WTC11 (cell line): ENCODE results near the gene SPINT2. TPM values are rescaled to one million over a fixed set of nuclear protein-coding genes. Genes with fewer than 3 reads are reported as not detected.
A peak's percentile ranks its signal among the peaks of the same experiment; 100 is the strongest.

Experiments
- ATAC-seq: fragments of 200-7000 bp; cut with Tn5 transposase; 2 replicates; pipeline ENCODE4 v1.10.0; 2021; ENCODE audit warnings: mild to moderate bottlenecking, moderate library complexity
- CTCF ChIA-PET: fragments of 300-600 bp; sonication (Branson Sonifier 250); formaldehyde crosslinking; loops from one replicate; lab custom pipeline; 2021; ENCODE audit warnings: antibody characterized with exemption; lab: Charles Lee
- POLR2A ChIA-PET: fragments of 350-600 bp; sonication (Branson Sonifier 250); formaldehyde crosslinking; loops from one replicate; lab custom pipeline; 2021; ENCODE audit warnings: antibody characterized with exemption; lab: Charles Lee
- DNase-seq: peaks from one replicate; pipeline ENCODE4 v3.0.0; 2021; ENCODE audit warnings: low spot score
- H3K27ac Mint-ChIP-seq: 2 replicates; pipeline ENCODE4 v1.8.0; 2021; ENCODE audit warnings: mixed read lengths
- H3K27me3 Mint-ChIP-seq: 2 replicates; pipeline ENCODE4 v1.8.0; 2021; ENCODE audit warnings: low read depth, mild to moderate bottlenecking, moderate library complexity, mixed read lengths
- H3K36me3 Mint-ChIP-seq: 2 replicates; pipeline ENCODE4 v1.8.0; 2021; ENCODE audit warnings: mixed read lengths
- H3K4me1 Mint-ChIP-seq: 2 replicates; pipeline ENCODE4 v1.8.0; 2022; ENCODE audit warnings: mixed read lengths
- H3K4me3 Mint-ChIP-seq: 2 replicates; pipeline ENCODE4 v1.8.0; 2021; ENCODE audit warnings: mild to moderate bottlenecking, moderate library complexity, mixed read lengths
- H3K9me3 Mint-ChIP-seq: 2 replicates; pipeline ENCODE4 v1.8.0; 2021; ENCODE audit warnings: mixed read lengths
- CBFB ChIP-seq: sonication (generic); formaldehyde crosslinking; IDR thresholded peaks from 2 replicates; pipeline ENCODE4 v1.8.1; 2022; ENCODE audit warnings: mild to moderate bottlenecking, low read depth, missing genetic modification reagents
- IRF2 ChIP-seq: sonication (generic); formaldehyde crosslinking; IDR thresholded peaks from 2 replicates; pipeline ENCODE4 v1.8.0; 2022; ENCODE audit warnings: low read depth, missing genetic modification reagents, borderline replicate concordance
- JUN ChIP-seq: sonication (generic); formaldehyde crosslinking; IDR thresholded peaks from 2 replicates; pipeline ENCODE4 v1.8.0; 2023; ENCODE audit warnings: mild to moderate bottlenecking, missing genetic modification reagents
- NFE2L1 ChIP-seq: sonication (generic); formaldehyde crosslinking; IDR thresholded peaks from 2 replicates; pipeline ENCODE4 v1.8.1; 2023; ENCODE audit warnings: missing genetic modification reagents
- NR2C2 ChIP-seq: sonication (generic); formaldehyde crosslinking; IDR thresholded peaks from 2 replicates; pipeline ENCODE4 v1.8.0; 2022; ENCODE audit warnings: mild to moderate bottlenecking, missing genetic modification reagents
- PRDM15 ChIP-seq: sonication (generic); formaldehyde crosslinking; IDR thresholded peaks from 2 replicates; pipeline ENCODE4 v1.8.0; 2022; ENCODE audit warnings: missing genetic modification reagents
- PREB ChIP-seq: sonication (generic); formaldehyde crosslinking; IDR thresholded peaks from 2 replicates; pipeline ENCODE4 v1.8.1; 2022; ENCODE audit warnings: mild to moderate bottlenecking, missing genetic modification reagents, moderate library complexity, borderline replicate concordance
- RELA ChIP-seq: sonication (generic); formaldehyde crosslinking; IDR thresholded peaks from 2 replicates; pipeline ENCODE4 v1.8.1; 2022; ENCODE audit warnings: missing genetic modification reagents, mild to moderate bottlenecking, borderline replicate concordance
- RORB ChIP-seq: fragments of 250-450 bp; sonication (Bioruptor Pico); IDR thresholded peaks from 2 replicates; pipeline ENCODE4 v1.9.0; 2021; ENCODE audit warnings: mild to moderate bottlenecking
- ZBTB21 ChIP-seq: sonication (generic); formaldehyde crosslinking; IDR thresholded peaks from 2 replicates; pipeline ENCODE4 v1.8.1; 2023; ENCODE audit warnings: mild to moderate bottlenecking, missing genetic modification reagents, borderline replicate concordance
- ZBTB43 ChIP-seq: sonication (generic); formaldehyde crosslinking; IDR thresholded peaks from 2 replicates; pipeline ENCODE4 v1.8.1; 2023; ENCODE audit warnings: mild to moderate bottlenecking, missing genetic modification reagents
- ZNF423 ChIP-seq: fragments of 250-450 bp; sonication (Bioruptor Pico); IDR thresholded peaks from 2 replicates; pipeline ENCODE4 v2.1.2; 2022; ENCODE audit warnings: mild to moderate bottlenecking, moderate library complexity
- total RNA-seq: library from RNA; stranded (reverse); gene quantifications from 3 replicates; pipeline ENCODE4 v1.2.3, GENCODE V29; 2021
- TF ChIP-seq, protein P1 (sequence below): fragments of 250-450 bp; sonication (Bioruptor Pico); IDR thresholded peaks from 2 replicates; pipeline ENCODE4 v1.9.0; 2021; ENCODE audit warnings: mild to moderate bottlenecking
- TF ChIP-seq, protein P2 (sequence below): sonication (generic); formaldehyde crosslinking; IDR thresholded peaks from 2 replicates; pipeline ENCODE4 v1.8.0; 2022; ENCODE audit warnings: mild to moderate bottlenecking, missing genetic modification reagents
- TF ChIP-seq, protein P3 (sequence below): sonication (generic); formaldehyde crosslinking; IDR thresholded peaks from 2 replicates; pipeline ENCODE4 v1.8.1; 2023; ENCODE audit warnings: mild to moderate bottlenecking, missing genetic modification reagents, moderate library complexity

The SPINT2 gene
- total RNA-seq, 1 experiment from 2014 or later = 335 TPM

DNA sequence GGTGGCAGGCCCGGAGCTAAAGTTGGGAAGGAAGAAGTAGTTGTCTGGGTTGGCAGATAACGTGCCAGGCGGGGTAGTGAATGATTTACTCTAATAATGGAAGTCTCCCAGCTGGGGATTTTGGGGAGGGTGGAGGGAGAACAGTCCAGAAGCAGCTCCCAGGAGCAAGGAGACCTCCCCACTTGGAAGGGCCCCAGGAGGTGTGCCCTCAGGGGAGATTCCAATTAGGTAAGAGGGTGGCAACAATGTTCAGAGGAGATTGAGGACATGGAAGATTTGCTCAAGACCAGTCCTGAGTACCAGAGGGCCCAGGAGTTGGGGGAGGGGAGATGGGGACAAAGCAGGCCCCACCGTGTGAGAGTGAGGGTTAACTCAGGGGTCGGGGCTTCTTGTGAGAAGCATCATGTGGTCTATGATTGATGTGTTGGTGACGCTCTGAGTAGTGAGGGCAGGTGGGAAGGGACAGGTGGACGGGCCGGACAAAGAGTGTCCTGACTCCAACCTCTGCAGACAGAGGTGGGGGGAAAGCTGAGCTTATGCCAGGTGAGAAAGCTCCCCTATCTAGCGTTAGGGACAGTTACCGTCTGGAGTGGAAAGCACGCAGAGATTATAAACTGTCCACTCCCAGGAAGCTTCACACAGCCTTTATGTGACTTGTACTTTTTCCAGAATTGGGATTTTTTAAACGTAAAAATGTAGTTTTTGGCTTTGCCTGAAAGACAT lies 3.5 kb downstream of the SPINT2 start:
- DNase-seq = no peak
- TF ChIP-seq RELA (CRISPR knock-in tag) (no peak), CBFB (CRISPR knock-in tag) (no peak), ZBTB21 (no peak), IRF2 (CRISPR knock-in tag) (no peak), PRDM15 (CRISPR knock-in tag) (no peak), PREB (CRISPR knock-in tag) (no peak), JUN (CRISPR knock-in tag) (no peak), ZNF423 (CRISPR knock-in tag) (no peak), NFE2L1 (CRISPR knock-in tag) (no peak), NR2C2 (no peak), ZBTB43 (CRISPR knock-in tag) (no peak)
- TF ChIP-seq, protein P1, sequence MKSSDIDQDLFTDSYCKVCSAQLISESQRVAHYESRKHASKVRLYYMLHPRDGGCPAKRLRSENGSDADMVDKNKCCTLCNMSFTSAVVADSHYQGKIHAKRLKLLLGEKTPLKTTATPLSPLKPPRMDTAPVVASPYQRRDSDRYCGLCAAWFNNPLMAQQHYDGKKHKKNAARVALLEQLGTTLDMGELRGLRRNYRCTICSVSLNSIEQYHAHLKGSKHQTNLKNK (CRISPR knock-in tag) = no peak
- TF ChIP-seq, protein P2, sequence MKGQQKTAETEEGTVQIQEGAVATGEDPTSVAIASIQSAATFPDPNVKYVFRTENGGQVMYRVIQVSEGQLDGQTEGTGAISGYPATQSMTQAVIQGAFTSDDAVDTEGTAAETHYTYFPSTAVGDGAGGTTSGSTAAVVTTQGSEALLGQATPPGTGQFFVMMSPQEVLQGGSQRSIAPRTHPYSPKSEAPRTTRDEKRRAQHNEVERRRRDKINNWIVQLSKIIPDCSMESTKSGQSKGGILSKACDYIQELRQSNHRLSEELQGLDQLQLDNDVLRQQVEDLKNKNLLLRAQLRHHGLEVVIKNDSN = no peak
- TF ChIP-seq, protein P3, sequence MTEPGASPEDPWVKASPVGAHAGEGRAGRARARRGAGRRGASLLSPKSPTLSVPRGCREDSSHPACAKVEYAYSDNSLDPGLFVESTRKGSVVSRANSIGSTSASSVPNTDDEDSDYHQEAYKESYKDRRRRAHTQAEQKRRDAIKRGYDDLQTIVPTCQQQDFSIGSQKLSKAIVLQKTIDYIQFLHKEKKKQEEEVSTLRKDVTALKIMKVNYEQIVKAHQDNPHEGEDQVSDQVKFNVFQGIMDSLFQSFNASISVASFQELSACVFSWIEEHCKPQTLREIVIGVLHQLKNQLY (CRISPR knock-in tag) = no peak
- POLR2A ChIA-PET = interaction anchor here (0.5 kb wide), 1 partner anchor 28 kb away, joined by 4 read pairs; no protein-coding TSS in a partner anchor
- CTCF ChIA-PET = interaction anchor here (1.5 to 5.8 kb wide), 2 partner anchors 12 to 24 kb away, joined by 7 to 50 read pairs; partner anchors contain the start of gene PPP1R14A
- Mint-ChIP-seq H3K27ac (peak overlapping the region; percentile 95), H3K4me3 (peak overlapping the region; percentile 99), H3K27me3 (no peaks in the 10 kb centered on the region), H3K36me3 (peaks cover 2% of the 10 kb centered on the region), H3K4me1 (peaks cover 63% of the 10 kb centered on the region), H3K9me3 (no peaks in the 10 kb centered on the region)
- no peak for ATAC-seq

DNA sequence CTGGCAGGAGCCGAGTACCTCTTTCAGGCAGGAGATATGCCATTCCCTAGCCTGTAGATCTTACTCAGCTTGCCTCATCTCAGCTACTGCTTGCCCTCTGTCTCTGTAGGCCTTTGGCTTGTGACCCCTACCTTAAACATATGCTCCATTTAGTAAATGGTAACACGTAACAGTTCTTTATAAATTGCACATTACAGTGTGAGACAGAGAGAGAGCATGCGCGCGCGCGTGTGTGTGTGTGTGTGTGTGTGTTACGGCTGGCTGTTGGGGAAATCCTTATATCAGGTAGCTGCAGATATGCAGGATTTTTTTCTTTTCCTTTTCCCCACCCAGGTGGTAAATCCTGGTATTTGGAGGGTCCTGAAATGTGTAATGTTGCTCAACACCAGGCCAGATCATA lies 4.2 kb downstream of the SPINT2 start:
- TF ChIP-seq PRDM15 (CRISPR knock-in tag) (no peak), RORB (CRISPR knock-in tag) (no peak)
- POLR2A ChIA-PET = interaction anchor here (0.5 to 0.8 kb wide), 2 partner anchors 29 to 60 kb away, joined by 4 read pairs; no protein-coding TSS in a partner anchor
- Mint-ChIP-seq H3K36me3 (peaks cover 2% of the 10 kb centered on the region), H3K27ac (peak overlapping the region; percentile 95), H3K4me1 (peaks cover 62% of the 10 kb centered on the region), H3K9me3 (no peaks in the 10 kb centered on the region), H3K27me3 (no peaks in the 10 kb centered on the region), H3K4me3 (peak overlapping the region; percentile 99; the same call in 1 of the 2 replicates)
- DNase-seq = no peak
- CTCF ChIA-PET = interaction anchor here (0.6 to 5.8 kb wide), 3 partner anchors 12 to 244 kb away, joined by 3 to 50 read pairs (median 3); partner anchors contain the start of gene PPP1R14A
- ATAC-seq = no peak
